H1 (cell line): ENCODE results near the gene CPTP.

Source experiments
- BACH1 ChIP-seq: IDR thresholded peaks from 2 replicates; pipeline ENCODE4 v1.6.1; 2012; ENCODE audit warnings: low read length, improper control_type of control experiment
- BRCA1 ChIP-seq: IDR thresholded peaks from 2 replicates; pipeline ENCODE4 v1.6.1; 2012; ENCODE audit warnings: low read depth, low read length, improper control_type of control experiment
- CEBPB ChIP-seq: IDR thresholded peaks from 2 replicates; pipeline ENCODE4 v1.6.1; 2012; ENCODE audit warnings: low read depth, low read length
- EZH2 ChIP-seq: fragments of 200-600 bp; sonication (generic); IDR thresholded peaks from 2 replicates; pipeline ENCODE4 v1.7.1; 2012; ENCODE audit warnings: low read depth, mild to moderate bottlenecking, moderate library complexity, low read length, inconsistent platforms; ENCODE audit not compliant: severe bottlenecking
- FOSL1 ChIP-seq: IDR thresholded peaks from 2 replicates; pipeline ENCODE4 v1.6.1; 2011; ENCODE audit warnings: mild to moderate bottlenecking, low read depth, low read length, moderate library complexity; ENCODE audit not compliant: insufficient read depth
- HDAC6 ChIP-seq: IDR thresholded peaks from one replicate; pipeline ENCODE4 v1.7.1; 2012; ENCODE audit warnings: low read depth, mild to moderate bottlenecking, inconsistent platforms, low read length, moderate library complexity
- POLR2A ChIP-seq, 2 experiments: IDR thresholded peaks; 1 replicate in 1 of 2; 2 replicates in 1 of 2; pipeline ENCODE4 v1.6.1; 2011; ENCODE audit warnings: low read depth in 2 of 2, low read length in 2 of 2, mild to moderate bottlenecking in 2 of 2; ENCODE audit errors: control extremely low read depth in 1 of 2
- POLR2AphosphoS5 ChIP-seq: IDR thresholded peaks from 2 replicates; pipeline ENCODE4 v1.6.1; 2011; ENCODE audit warnings: low read depth, low read length
- POU5F1 ChIP-seq: IDR thresholded peaks from 2 replicates; pipeline ENCODE4 v1.6.1; 2011; ENCODE audit warnings: low read depth, mild to moderate bottlenecking, low read length, moderate library complexity
- RAD21 ChIP-seq, 2 experiments: IDR thresholded peaks in 1 of 2; conservative IDR thresholded peaks in 1 of 2; 2 replicates each; pipeline ENCODE4 v1.6.1; 2011; ENCODE audit warnings: low read depth in 2 of 2, low read length in 2 of 2, improper control_type of control experiment in 1 of 2, inconsistent platforms in 1 of 2, mild to moderate bottlenecking in 1 of 2, moderate library complexity in 1 of 2
- TF ChIP-seq, protein P1 (sequence below), 3 experiments: IDR thresholded peaks; 1 replicate in 2 of 3; 2 replicates in 1 of 3; pipeline versions ENCODE4 v1.5.1 to v1.6.1; 2011; ENCODE audit warnings: low read length in 3 of 3, mild to moderate bottlenecking in 3 of 3, inconsistent platforms in 2 of 3, low read depth in 1 of 3, moderate library complexity in 1 of 3; ENCODE audit not compliant: insufficient read depth in 1 of 3; ENCODE audit errors: control extremely low read depth in 1 of 3
- TF ChIP-seq, protein P2 (sequence below): IDR thresholded peaks from 2 replicates; pipeline ENCODE4 v1.6.1; 2012; ENCODE audit warnings: inconsistent platforms
- TF ChIP-seq, protein P3 (sequence below): IDR thresholded peaks from 2 replicates; pipeline ENCODE4 v1.6.1; 2011; ENCODE audit warnings: low read length, improper control_type of control experiment

DNA sequence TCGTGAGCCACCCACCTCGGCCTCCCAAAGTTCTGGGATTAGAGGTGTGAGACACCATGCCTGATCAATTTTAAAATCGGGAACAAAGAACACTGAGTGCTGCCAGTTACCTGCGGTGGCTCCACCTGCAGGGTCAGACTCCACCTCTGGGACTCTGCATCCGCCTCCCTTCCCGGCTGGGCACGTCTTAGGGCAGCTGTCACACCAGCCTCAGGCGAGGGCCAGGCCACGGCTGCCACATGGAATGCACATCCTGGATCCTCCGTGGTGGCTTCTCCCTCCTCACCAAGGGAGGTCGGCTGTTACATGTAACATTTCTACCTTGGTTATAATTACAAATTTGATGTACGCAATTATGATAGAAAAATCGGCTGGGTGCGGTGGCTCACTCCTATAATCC, 39.7 kb downstream of the CPTP start:
- TF ChIP-seq POLR2A (IDR thresholded peaks at IDR 0.05; ENCODE audit: control extremely low read depth in 1 of 2, low read depth in 2 of 2, low read length in 2 of 2) (no peak), FOSL1 (no peak), BACH1 (no peak), RAD21 (IDR thresholded peaks at IDR 0.05 in 1 of 2, conservative IDR thresholded peaks at IDR 0.05 in 1 of 2; ENCODE audit: low read depth in 2 of 2, low read length in 2 of 2) (no peak), CEBPB (no peak), EZH2 (no peak), POLR2AphosphoS5 (no peak), BRCA1 (no peak), POU5F1 (no peak), HDAC6 (no peak)
- TF ChIP-seq, protein P1, sequence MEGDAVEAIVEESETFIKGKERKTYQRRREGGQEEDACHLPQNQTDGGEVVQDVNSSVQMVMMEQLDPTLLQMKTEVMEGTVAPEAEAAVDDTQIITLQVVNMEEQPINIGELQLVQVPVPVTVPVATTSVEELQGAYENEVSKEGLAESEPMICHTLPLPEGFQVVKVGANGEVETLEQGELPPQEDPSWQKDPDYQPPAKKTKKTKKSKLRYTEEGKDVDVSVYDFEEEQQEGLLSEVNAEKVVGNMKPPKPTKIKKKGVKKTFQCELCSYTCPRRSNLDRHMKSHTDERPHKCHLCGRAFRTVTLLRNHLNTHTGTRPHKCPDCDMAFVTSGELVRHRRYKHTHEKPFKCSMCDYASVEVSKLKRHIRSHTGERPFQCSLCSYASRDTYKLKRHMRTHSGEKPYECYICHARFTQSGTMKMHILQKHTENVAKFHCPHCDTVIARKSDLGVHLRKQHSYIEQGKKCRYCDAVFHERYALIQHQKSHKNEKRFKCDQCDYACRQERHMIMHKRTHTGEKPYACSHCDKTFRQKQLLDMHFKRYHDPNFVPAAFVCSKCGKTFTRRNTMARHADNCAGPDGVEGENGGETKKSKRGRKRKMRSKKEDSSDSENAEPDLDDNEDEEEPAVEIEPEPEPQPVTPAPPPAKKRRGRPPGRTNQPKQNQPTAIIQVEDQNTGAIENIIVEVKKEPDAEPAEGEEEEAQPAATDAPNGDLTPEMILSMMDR (IDR thresholded peaks at IDR 0.05; ENCODE audit: control extremely low read depth in 1 of 3, insufficient read depth in 1 of 3, low read depth in 1 of 3, low read length in 3 of 3), result no peak
- TF ChIP-seq, protein P2, sequence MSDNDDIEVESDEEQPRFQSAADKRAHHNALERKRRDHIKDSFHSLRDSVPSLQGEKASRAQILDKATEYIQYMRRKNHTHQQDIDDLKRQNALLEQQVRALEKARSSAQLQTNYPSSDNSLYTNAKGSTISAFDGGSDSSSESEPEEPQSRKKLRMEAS, result no peak
- TF ChIP-seq, protein P3, sequence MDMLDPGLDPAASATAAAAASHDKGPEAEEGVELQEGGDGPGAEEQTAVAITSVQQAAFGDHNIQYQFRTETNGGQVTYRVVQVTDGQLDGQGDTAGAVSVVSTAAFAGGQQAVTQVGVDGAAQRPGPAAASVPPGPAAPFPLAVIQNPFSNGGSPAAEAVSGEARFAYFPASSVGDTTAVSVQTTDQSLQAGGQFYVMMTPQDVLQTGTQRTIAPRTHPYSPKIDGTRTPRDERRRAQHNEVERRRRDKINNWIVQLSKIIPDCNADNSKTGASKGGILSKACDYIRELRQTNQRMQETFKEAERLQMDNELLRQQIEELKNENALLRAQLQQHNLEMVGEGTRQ, result no peak
